A549 (cell line): ENCODE measurements around the gene KLK2. TPM values are rescaled to one million over a fixed set of nuclear protein-coding genes. Genes with fewer than 3 reads are reported as not detected.
A peak's percentile ranks its signal among the peaks of the same experiment; 100 is the strongest.

ENCODE experiments used
- ATAC-seq, 2 experiments: fragments of 200-7000 bp in 1 of 2; fragments of >200 bp in 1 of 2; cut with Nextera tagmentation in 1 of 2; cut with Tn5 transposase in 1 of 2; 3 replicates each; pipeline versions ENCODE4 v1.8.0 to v1.9.1; 2018 to 2020; ENCODE audit warnings: mild to moderate bottlenecking in 1 of 2, moderate library complexity in 1 of 2
- CTCF ChIA-PET: fragments of 300-600 bp; sonication (Branson Sonifier 250); formaldehyde crosslinking; extraction: SDS; loops from one replicate; lab custom pipeline; 2021; ENCODE audit warnings: antibody characterized with exemption, inconsistent platforms; lab: Yijun Ruan, JAX
- POLR2A ChIA-PET: fragments of 350-600 bp; formaldehyde crosslinking; extraction: SDS; loops from one replicate; lab custom pipeline; 2021; ENCODE audit warnings: antibody characterized with exemption, inconsistent platforms; lab: Yijun Ruan, JAX
- DNase-seq, 2 experiments: peaks; one replicate each; pipeline versions ENCODE4 v3.0.0 to v3.0.0-alpha.2; 2011 to 2016; ENCODE audit warnings: low read depth in 1 of 2, low spot score in 1 of 2
- FAIRE-seq: peaks from 2 replicates; lab custom pipeline; 2011; peaks lifted over from hg19 to GRCh38; lab: Jason Lieb, UNC
- H3K27ac ChIP-seq, 2 experiments: fragments of >200 bp; sonication (Bioruptor Twin); formaldehyde crosslinking; 3 replicates each; pipeline ENCODE4 v1.5.1; 2016 to 2017
- H3K4me1 ChIP-seq: fragments of >200 bp; sonication (Bioruptor Twin); formaldehyde crosslinking; 3 replicates; pipeline ENCODE4 v1.6.1; 2016
- H3K4me2 ChIP-seq: fragments of >200 bp; sonication (Bioruptor Twin); formaldehyde crosslinking; 3 replicates; pipeline ENCODE4 v1.6.1; 2016
- H3K4me3 ChIP-seq: fragments of >200 bp; sonication (Bioruptor Twin); formaldehyde crosslinking; 3 replicates; pipeline ENCODE4 v1.5.1; 2016
- H3K9me3 ChIP-seq: fragments of >200 bp; sonication (Bioruptor Twin); formaldehyde crosslinking; 3 replicates; pipeline ENCODE4 v1.6.1; 2016
- EHMT2 ChIP-seq: fragments of 200-600 bp; sonication (generic); IDR thresholded peaks from 2 replicates; pipeline ENCODE4 v1.6.1; 2016; ENCODE audit warnings: antibody characterized with exemption, low read depth, mild to moderate bottlenecking, moderate library complexity
- FOSL2 ChIP-seq, 2 experiments: fragments of 450-650 bp in 1 of 2; fragments of >200 bp in 1 of 2; sonication (Bioruptor Twin) in 1 of 2; formaldehyde crosslinking; IDR thresholded peaks; 2 replicates each; pipeline versions ENCODE4 v1.5.0 to v1.6.1; 2016 to 2020; ENCODE audit warnings: mild to moderate bottlenecking in 1 of 2, moderate library complexity in 1 of 2
- HOXA7 ChIP-seq: fragments of 250-450 bp; sonication (Bioruptor Pico); IDR thresholded peaks from 2 replicates; pipeline ENCODE4 v1.5.0; 2020; ENCODE audit warnings: mild to moderate bottlenecking, moderate library complexity
- JUN ChIP-seq, 2 experiments: fragments of >200 bp; sonication (Bioruptor Twin); formaldehyde crosslinking; IDR thresholded peaks; 2 replicates in 1 of 2; 3 replicates in 1 of 2; pipeline ENCODE4 v1.6.1; 2016 to 2017
- KDM1A ChIP-seq: fragments of 200-600 bp; sonication (generic); IDR thresholded peaks from 2 replicates; pipeline ENCODE4 v1.6.1; 2016; ENCODE audit warnings: low read depth, mild to moderate bottlenecking
- MAZ ChIP-seq: fragments of 150-350 bp; IDR thresholded peaks from 2 replicates; pipeline ENCODE4 v1.6.1; 2014; ENCODE audit warnings: antibody characterized with exemption, low read depth, low read length, borderline replicate concordance
- MYC ChIP-seq: IDR thresholded peaks from 2 replicates; pipeline ENCODE4 v1.6.1; 2012; ENCODE audit warnings: mild to moderate bottlenecking, inconsistent platforms, low read length, improper control_type of control experiment, borderline replicate concordance
- NPAS2 ChIP-seq: fragments of 250-450 bp; sonication (Bioruptor Pico); IDR thresholded peaks from 2 replicates; pipeline ENCODE4 v1.8.0; 2022; ENCODE audit warnings: mild to moderate bottlenecking, moderate library complexity, borderline replicate concordance
- PHF8 ChIP-seq: fragments of 200-600 bp; sonication (generic); IDR thresholded peaks from 2 replicates; pipeline ENCODE4 v1.6.1; 2016; ENCODE audit warnings: low read depth, mild to moderate bottlenecking, antibody characterized with exemption, moderate library complexity, borderline replicate concordance
- RAD21 ChIP-seq, 2 experiments: fragments of >200 bp in 1 of 2; sonication (Bioruptor Twin) in 1 of 2; formaldehyde crosslinking in 1 of 2; IDR thresholded peaks in 1 of 2; conservative IDR thresholded peaks in 1 of 2; 2 replicates in 1 of 2; 3 replicates in 1 of 2; pipeline ENCODE4 v1.6.1; 2012 to 2018; ENCODE audit warnings: inconsistent platforms in 1 of 2
- SREBF2 ChIP-seq: fragments of 450-650 bp; IDR thresholded peaks from 2 replicates; pipeline ENCODE4 v1.6.1; 2014; ENCODE audit warnings: mild to moderate bottlenecking, moderate library complexity
- ZSCAN20 ChIP-seq: fragments of 250-450 bp; sonication (Bioruptor Pico); IDR thresholded peaks from 2 replicates; pipeline ENCODE4 v1.8.0; 2022; ENCODE audit warnings: mild to moderate bottlenecking, moderate library complexity
- WGBS: methylation state at CpG from one replicate; pipeline ENCODE4 v1.1.6; 2017; ENCODE audit errors: missing lambda C conversion rate; 5-methylcytosine and 5-hydroxymethylcytosine counted together
- polyA plus RNA-seq, 4 experiments: library from polyadenylated mRNA; depleted of rRNA in 3 of 4; stranded (reverse); fragments of >200 nt; fragmentation: RNase III in 1 of 4; extraction: RNeasy Plus Mini Kit Qiagen cat#74134 plus additional on column Dnase treatment in 1 of 4; gene quantifications; 2 replicates in 3 of 4; 3 replicates in 1 of 4; pipeline ENCODE4 v1.2.3, GENCODE V29; 2011 to 2017
- TF ChIP-seq, protein P1 (sequence below): fragments of 150-350 bp; IDR thresholded peaks from 2 replicates; pipeline ENCODE4 v1.6.1; 2014; ENCODE audit warnings: low read depth, mild to moderate bottlenecking, low read length
- TF ChIP-seq, protein P2 (sequence below): fragments of 250-450 bp; sonication (Bioruptor Pico); IDR thresholded peaks from 2 replicates; pipeline ENCODE4 v1.5.0; 2021; ENCODE audit warnings: mild to moderate bottlenecking, moderate library complexity, borderline replicate concordance
- TF ChIP-seq, protein P3 (sequence below): IDR thresholded peaks from 2 replicates; pipeline ENCODE4 v1.6.1; 2012
- TF ChIP-seq, protein P4 (sequence below): IDR thresholded peaks from 2 replicates; pipeline ENCODE4 v1.6.1; 2012; ENCODE audit warnings: low read depth, borderline replicate concordance

KLK2 gene
- polyA plus RNA-seq, 2 of the 4 experiments (the other 2 are of a cell fraction): 0.21 to 0.49 TPM

DNA sequence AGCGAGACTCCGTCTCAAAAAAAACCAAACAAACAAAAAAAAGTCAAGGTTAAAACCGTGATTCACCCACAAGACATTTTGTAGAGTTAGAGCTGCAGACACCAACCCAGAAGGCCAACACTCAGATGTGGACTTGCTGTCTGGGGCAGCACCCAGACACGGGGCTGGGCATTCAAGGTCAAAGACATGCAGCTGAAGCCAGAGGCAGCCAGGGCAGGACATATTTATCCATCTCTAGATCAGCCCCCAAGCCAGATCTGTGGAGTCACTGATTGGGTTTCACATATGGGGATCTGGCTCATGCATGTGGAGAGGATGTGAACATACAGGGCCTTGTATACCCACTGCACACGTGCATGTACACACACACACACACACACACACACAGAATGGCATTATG lies 43.4 kb upstream of the KLK2 start:
- Histone ChIP-seq H3K4me2 (no peak overlapping the region), H3K9me3 (no peaks in the 10 kb centered on the region), H3K27ac (no peak overlapping the region)
- DNase-seq: peak in 1 of 2 experiments; percentile 32
- WGBS: 28% methylated on average over 5 of the region's 5 CpGs
- ChIA-PET POLR2A (no interaction called here), CTCF (interaction anchor here (1.0 to 2.2 kb wide), 4 partner anchors 10 to 92 kb away, joined by 3 to 8 read pairs (median 4); no protein-coding TSS in a partner anchor)
- FAIRE-seq: no peak
- peak in 1 of 2 experiments; percentile 33; a peak in 3 of 6 replicates for ATAC-seq
- TF ChIP-seq EHMT2: no peak
- TF ChIP-seq, all 56 proteins: peak for 0
- Histone ChIP-seq H3K4me3 (no peak overlapping the region), H3K4me1 (no peaks in the 10 kb centered on the region)

DNA sequence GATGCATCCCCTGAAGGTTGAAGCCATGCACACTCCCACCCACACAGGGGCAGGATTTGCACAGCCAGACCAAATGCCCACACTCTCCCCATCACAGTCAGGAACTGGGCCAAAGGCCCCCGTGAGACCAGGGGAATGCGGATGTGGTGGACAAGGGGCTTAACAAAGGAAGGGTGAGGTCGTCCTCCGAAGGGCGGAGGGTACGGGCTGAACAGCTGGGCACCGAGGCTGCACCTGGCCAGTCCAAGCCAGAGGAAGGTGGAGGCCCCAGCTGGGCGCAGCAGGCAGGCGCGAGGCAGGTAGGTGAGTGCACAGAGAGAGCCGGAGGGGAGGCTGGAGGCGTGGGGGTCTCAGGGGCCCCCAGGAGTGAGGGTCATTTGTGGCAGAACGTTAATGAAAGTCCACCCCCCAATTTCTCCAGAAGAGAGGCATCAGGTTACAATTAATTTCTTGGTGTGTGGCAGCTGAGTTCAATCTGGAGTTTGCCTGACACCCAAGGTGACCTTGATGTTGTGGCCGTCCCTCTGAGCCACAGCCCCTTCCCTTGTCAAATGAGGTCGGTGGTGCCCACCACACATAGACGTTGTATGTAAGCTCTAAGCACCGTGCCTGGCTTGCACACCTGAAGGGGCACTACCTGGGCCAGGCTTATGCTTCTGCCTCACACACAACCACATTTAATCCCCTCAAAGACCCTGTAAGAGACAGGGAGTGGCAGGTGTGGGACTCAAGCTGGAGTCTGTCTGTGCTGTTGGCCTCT lies 42.8 kb upstream of the KLK2 start:
- peak; percentile 23 to 27; a peak in 2 of 6 replicates for ATAC-seq
- TF ChIP-seq FOSL2 (IDR thresholded peaks at IDR 0.05): no peak
- no peak for TF ChIP-seq FOSL2 (CRISPR knock-in tag; IDR thresholded peaks at IDR 0.05)
- TF ChIP-seq NPAS2 (CRISPR knock-in tag): no peak
- TF ChIP-seq, protein P1, sequence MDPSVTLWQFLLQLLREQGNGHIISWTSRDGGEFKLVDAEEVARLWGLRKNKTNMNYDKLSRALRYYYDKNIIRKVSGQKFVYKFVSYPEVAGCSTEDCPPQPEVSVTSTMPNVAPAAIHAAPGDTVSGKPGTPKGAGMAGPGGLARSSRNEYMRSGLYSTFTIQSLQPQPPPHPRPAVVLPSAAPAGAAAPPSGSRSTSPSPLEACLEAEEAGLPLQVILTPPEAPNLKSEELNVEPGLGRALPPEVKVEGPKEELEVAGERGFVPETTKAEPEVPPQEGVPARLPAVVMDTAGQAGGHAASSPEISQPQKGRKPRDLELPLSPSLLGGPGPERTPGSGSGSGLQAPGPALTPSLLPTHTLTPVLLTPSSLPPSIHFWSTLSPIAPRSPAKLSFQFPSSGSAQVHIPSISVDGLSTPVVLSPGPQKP: no peak
- TF ChIP-seq, protein P2, sequence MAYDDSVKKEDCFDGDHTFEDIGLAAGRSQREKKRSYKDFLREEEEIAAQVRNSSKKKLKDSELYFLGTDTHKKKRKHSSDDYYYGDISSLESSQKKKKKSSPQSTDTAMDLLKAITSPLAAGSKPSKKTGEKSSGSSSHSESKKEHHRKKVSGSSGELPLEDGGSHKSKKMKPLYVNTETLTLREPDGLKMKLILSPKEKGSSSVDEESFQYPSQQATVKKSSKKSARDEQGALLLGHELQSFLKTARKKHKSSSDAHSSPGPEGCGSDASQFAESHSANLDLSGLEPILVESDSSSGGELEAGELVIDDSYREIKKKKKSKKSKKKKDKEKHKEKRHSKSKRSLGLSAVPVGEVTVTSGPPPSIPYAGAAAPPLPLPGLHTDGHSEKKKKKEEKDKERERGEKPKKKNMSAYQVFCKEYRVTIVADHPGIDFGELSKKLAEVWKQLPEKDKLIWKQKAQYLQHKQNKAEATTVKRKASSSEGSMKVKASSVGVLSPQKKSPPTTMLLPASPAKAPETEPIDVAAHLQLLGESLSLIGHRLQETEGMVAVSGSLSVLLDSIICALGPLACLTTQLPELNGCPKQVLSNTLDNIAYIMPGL (CRISPR knock-in tag): no peak
- TF ChIP-seq SREBF2: no peak
- TF ChIP-seq ZSCAN20: no peak
- no peak for TF ChIP-seq MYC
- TF ChIP-seq, protein P3, sequence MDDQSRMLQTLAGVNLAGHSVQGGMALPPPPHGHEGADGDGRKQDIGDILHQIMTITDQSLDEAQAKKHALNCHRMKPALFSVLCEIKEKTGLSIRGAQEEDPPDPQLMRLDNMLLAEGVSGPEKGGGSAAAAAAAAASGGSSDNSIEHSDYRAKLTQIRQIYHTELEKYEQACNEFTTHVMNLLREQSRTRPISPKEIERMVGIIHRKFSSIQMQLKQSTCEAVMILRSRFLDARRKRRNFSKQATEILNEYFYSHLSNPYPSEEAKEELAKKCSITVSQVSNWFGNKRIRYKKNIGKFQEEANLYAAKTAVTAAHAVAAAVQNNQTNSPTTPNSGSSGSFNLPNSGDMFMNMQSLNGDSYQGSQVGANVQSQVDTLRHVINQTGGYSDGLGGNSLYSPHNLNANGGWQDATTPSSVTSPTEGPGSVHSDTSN: no peak
- TF ChIP-seq, protein P4, sequence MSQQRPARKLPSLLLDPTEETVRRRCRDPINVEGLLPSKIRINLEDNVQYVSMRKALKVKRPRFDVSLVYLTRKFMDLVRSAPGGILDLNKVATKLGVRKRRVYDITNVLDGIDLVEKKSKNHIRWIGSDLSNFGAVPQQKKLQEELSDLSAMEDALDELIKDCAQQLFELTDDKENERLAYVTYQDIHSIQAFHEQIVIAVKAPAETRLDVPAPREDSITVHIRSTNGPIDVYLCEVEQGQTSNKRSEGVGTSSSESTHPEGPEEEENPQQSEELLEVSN: no peak
- no peak for TF ChIP-seq MAZ
- no peak for TF ChIP-seq PHF8
- TF ChIP-seq HOXA7 (CRISPR knock-in tag): no peak
- no peak for TF ChIP-seq RAD21 (conservative IDR thresholded peaks at IDR 0.05 in 1 of 2, IDR thresholded peaks at IDR 0.05 in 1 of 2)
- no peak for TF ChIP-seq JUN (IDR thresholded peaks at IDR 0.05)
- TF ChIP-seq KDM1A: no peak
- Histone ChIP-seq H3K4me2 (no peak overlapping the region), H3K9me3 (no peaks in the 10 kb centered on the region), H3K27ac (no peak overlapping the region), H3K4me1 (peaks cover 6% of the 10 kb centered on the region; the same call in 1 of the 3 replicates), H3K4me3 (no peak overlapping the region)
- FAIRE-seq: no peak
- ChIA-PET CTCF (interaction anchor here (2.2 kb wide), 1 partner anchor 9 kb away, joined by 8 read pairs; no protein-coding TSS in a partner anchor), POLR2A (no interaction called here)
- DNase-seq: no peak
- WGBS: 55% methylated on average over 17 of the region's 17 CpGs
